NCI-H2227 (cell line): ENCODE measurements around the gene GLRA3.
"Not testable (repeated sequence)": the region's sequence is repeated elsewhere in the genome, so short reads cannot be mapped to it uniquely, and the experiment has no call there.

Experiments
- DNase-seq: peaks from one replicate; lab custom pipeline; 2025; ENCODE audit not compliant: unreplicated experiment; lab: John Stamatoyannopoulos, UW

The GLRA3 gene

DNA sequence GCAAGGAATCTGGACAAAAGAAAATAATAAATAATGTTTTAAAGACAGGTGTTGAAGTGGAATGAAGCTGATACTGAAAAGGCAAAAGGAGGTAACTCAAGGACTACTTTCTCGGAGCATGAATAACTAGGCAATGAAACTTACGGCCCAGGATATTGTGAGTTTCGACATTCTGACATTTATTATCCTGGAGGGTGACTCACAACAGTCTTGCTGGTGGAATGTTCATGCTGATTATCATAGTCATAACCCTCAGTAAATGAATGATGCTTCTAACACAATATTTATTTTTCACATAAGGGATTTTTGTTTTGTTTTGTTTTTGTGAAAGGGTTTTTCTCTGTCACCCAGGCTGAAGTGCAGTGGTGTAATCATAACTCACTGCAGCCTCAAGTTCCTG, 159.8 kb downstream of the GLRA3 start:
- DNase-seq, result no peak

DNA sequence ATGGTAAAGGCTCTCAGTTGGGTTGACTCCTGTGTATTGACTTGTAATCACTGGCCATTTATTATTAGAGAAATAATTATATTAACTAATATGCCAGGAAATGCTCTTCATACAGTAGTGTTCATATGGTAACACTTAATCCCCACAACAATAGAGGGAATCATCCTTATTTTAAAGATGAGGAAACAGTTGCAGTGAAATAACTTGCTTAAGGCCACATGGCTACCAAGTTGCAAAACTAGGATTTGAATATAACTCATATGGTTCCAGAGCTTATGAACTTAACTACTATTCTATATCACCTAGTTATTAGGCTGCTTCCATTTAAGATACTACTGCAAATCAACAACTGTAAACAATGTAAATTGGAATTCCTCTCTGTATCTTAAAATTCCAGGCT, 163.2 kb downstream of the GLRA3 start:
- no peak for DNase-seq

DNA sequence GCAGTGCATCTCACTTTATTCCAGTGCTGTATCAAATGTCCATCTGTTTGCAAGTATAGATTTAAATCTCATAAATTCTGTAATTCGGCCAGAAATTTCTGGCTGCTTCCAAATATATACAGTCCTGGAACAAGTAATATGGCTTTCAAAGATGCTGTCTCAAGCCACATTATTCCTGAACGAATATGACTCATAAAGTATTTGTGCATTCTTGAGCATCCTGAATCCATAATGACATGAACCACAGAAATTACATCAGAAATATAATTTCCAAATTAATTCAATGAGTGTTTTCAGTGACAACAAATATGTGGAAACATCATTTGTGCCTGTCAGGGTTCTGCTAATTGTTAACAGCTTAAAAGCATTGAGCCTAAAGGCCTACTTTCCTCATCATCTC, 165.8 kb downstream of the GLRA3 start:
- no peak for DNase-seq

DNA sequence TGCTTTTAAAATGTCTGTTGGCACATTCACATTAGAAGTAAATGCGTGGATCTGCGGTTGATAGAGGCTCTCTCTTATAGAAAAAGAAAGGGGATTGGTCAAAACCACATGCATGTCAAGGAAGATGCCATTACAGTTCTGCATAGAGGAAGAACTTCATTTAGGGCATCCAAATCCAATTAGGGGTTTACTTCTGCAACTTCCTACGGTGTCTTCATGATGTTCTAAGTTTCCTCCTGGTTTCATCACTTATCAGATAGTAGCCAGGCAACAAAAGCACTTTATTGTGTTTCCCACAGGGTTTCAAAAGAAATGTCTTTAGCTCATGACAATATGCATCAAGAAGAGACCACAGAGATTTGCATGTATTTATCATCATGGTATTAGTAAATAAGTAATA, 170.8 kb downstream of the GLRA3 start:
- DNase-seq, result no peak

DNA sequence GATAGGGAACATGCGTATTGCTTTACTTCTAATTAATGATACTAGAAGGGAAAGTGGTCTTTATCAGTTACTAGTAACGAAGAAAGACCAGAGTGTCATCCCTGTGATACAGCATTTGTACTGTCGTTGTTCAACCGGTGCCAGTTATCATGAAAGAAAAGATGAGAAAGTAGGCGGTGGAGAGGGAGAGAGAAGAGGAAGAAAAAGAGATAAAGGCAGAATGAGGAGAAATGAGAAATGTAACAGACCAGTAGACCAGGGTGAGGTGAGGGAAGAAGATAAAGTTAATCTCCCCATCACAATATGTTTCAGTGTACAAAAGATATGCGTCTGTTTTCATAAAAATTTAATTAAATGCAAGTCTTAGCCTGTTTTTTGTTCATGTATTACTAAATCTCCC, 171.6 kb downstream of the GLRA3 start:
- DNase-seq, result no peak

DNA sequence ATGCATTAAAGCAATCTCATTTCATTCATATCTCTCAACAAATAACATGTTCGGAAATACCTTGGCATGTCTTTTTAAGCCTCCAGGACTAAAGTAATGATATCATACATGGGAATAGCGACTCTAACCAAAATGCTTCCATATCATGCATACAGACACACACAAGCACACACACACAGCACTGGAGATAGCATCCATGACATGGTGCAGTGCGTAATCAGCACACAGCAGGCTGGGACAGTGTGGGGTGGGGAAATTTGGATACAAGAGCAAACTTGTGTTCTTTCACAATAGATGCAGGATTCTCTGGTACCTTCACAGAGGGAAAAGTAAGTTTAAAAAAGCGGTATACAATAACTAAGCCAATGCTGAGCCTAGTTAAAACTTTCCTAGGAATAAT, 174.4 kb downstream of the GLRA3 start:
- DNase-seq, result no peak

DNA sequence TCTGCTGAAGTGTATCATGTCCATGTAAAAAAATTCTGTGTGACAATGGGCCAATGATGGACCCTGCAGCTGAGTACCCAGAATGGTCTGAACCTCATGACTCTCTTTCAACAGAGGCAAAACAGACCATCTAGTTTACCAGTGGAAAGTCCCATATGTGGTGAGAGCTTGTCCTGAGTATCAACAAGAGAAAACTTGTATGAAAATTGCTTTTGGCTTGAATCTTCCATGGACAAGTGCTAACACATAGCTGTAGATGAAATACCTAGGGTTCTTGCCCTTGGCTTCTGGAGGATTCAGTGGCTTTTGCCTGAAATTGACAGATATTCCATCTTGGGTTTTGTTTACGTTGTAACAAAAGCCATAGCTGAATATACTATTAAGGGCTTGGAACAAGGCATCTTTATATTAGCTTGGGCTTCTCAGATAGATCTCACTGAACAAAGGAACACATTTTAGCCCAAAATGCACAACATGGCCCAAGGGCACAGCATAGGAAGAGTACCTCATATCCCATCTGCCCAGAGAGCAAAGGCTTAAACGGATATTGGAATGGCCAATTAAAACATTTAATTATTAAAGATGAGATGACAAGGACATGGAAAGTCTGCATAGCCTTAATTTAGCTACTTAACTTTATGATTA, 178.2 kb downstream of the GLRA3 start:
- DNase-seq, result no peak

DNA sequence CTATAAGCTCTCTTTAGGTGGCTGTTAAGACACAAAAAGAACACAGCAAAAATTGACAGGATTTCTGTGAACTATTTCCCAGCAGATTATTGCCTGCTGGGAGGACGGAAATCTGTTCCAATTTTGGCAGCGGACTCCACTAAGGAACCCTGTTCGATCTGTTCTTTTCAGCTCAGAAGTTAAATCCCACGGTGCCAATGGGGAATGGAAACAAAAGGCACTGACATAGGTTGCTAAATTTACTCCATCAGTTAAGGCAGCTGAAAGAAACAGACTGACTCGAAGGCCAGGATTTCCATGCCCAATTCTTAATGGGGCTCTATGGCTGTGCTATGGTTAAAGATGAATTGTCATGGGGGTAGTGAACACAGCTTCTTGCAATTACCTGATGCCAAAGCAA, 180.2 kb downstream of the GLRA3 start:
- DNase-seq, result no peak

DNA sequence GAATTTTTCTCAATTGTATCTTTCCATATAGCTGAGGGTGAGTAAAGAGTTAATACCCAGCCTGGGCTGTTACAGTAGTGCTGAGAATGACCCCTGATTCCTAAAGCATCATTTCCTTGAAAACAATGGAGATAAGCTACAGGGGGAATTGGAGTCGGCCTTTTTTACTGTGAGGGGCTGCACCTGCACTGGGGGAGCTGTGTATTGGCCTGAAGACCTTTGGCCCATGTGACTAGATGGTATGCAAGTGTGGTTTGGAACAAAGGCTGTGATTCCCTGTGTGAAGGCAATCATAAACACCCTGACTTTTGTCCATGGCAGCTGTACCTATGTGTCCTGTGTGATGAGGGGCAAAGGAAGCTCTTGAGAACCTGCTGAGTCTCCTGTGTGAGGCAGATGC, 182.7 kb downstream of the GLRA3 start:
- no peak for DNase-seq

DNA sequence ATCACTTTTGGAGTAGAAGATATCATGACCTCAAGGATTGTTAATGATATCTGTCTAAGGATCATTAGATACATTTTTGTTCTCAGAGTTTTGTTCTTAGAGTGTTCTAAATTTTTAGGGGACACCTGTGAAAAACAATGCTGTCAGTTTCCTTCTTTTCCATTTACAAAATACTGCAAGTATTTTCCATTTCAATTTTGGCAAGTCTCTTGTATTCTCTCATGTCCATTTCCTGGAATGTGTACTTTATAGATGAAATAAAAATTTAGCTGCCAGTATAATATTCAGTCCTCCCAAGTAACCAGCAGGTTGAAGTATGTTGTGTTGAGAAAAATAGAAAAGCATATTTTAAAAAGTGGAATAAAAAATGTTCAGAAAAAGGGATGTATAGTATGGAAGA, 188.9 kb downstream of the GLRA3 start:
- DNase-seq, result no peak

DNA sequence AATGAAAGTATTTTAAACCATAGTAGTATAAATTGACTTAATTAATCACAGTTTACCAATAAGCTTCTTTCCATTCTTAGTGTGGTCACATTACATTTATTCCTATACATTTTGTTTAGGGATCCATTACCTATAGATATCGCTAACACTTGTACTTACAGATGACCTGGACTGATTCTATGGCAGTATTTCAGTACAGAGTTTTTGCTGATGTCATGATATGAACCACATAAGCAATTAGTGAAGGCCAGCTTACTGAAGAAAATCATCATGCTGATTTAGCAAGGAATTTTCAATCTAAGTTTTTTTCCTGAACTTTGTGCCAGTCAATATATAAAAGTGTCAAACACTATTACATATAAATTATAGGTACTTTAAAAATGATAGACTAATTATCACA, 193.3 kb downstream of the GLRA3 start:
- DNase-seq, result no peak

DNA sequence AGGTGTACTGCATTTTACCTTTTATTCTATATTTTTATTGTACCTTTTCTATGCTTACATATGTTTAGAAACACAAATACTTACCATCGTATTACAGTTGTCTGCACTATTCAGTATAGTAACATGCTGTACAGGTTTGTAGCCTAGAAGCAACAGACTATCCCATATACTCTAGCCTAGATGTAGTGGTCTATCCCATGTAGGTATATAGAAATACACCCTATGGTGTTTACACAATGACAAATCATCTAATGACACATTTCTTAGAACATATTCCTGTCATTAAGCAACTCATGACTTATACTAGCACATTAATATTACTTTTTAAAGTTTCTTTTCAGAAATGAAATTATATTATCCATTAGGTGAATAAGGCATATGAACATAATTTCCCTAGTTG, 195.6 kb downstream of the GLRA3 start:
- DNase-seq, result no peak

DNA sequence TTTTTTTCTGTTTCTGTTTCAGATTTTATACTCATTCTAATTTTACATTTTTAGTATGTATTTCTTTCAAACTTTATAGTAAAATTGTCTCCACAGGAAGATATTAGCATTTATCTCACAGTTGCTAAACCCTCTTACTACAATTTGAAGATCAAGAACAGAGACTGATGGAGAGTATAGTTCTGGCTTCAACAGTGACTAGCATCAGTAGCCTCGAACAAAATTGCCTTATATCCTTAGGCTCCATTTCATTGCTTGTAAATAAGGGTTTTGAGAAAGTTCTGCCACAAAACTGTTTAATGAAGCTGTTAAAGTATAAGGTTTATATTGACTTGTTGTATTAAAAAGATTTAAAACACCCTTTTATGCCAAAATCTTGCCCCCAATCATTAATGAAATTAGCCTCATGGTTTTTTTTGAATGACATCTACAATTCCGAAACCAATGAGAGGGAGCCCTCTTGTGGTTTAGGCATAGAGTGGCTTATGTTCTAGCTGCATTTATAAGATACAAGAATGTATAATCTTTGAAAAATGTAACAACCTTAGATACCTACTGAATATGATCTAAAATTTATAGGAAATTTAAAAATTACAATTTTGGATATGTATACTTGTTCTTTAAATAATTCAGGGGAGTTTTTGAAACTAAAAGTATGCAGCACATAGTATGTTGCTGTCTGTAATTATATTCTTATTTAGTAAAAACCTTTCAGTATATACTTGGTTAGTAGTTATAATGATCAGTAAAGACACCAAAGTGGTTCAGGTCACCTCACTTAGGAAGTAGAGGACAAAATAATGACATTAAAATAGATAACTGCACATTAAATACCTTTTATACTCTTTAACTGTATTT, 196.9 kb downstream of the GLRA3 start:
- DNase-seq, result peak; percentile 30

DNA sequence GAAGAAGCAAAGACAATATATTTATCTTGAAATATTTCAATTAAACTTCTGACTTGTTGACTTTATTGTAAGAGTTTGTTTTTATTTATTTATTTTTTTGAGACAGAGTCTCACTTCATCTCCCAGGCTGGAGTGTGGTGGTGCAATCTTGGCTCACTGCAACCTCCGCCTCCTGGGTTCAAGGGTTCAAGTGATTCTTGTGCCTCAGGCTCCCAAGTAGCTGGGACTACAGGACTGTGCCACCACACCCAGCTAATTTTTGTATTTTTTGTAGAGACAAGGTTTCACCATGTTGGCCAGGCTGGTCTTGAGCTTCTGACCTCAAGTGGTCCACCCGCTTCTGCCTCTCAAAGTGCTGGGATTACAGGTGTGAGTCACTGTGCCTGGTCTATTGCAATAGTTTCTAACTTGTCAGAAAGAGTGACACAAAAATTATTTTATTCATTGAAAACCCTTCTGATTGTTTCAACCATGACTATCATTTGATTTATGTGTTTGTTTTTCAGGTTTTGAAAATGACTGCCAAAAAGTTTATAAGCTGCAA, 199.1 kb downstream of the GLRA3 start:
- DNase-seq, result not testable (repeated sequence)

DNA sequence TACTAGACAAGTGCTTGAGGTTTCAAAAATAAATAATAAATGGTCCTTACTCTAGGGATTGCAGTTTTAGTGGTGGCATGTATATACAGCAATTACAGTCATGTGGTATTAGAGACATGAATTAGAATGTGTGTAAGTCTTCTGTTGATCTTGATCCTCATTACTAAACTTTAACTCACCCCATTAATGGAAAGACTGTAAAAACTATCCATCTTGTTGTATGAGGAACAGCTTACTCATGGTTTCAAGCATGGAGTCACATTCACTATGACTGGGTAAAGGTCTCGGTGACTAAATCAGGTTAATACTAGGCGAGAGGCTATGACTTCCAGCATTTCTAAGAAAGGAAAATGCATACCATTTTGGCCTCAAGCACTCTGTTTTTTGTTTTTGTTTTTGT, 199.8 kb downstream of the GLRA3 start:
- no peak for DNase-seq

DNA sequence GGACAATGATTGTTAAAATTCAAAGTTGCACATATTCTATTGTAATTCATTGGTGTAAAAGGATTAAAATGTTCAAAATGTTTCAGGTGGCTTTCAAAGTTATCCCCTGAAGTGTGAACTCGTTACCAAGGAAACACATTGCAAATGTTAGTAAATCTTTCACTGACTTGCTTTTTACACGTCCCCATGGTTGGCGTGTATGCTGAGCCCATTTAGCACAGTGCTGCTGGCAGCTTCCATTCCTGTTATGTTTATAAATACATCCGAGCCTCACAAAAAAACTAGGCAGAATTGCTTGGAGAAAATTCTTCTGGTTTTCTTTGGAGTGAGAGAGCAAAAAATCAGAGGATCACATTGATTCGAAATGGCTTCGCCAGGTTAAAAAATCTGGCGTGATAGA, 200.9 kb downstream of the GLRA3 start:
- DNase-seq, result no peak

DNA sequence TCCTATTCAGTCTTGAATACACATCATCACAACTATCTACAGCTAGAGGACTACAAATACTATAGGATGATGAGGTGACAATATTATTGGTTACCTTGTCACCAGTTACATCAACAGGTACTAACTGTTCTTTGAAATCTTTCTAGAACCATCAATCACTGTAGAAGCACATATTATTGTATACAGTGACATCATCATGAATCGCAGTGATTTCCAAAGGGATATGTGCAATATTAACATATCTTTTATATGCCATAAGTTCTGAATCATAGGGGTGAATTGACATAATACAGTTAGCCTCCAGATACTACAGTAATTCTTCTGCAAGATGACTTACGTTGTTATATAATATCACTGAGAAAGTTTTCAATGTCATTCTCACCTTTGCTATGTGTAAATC, 201.6 kb downstream of the GLRA3 start:
- no peak for DNase-seq

DNA sequence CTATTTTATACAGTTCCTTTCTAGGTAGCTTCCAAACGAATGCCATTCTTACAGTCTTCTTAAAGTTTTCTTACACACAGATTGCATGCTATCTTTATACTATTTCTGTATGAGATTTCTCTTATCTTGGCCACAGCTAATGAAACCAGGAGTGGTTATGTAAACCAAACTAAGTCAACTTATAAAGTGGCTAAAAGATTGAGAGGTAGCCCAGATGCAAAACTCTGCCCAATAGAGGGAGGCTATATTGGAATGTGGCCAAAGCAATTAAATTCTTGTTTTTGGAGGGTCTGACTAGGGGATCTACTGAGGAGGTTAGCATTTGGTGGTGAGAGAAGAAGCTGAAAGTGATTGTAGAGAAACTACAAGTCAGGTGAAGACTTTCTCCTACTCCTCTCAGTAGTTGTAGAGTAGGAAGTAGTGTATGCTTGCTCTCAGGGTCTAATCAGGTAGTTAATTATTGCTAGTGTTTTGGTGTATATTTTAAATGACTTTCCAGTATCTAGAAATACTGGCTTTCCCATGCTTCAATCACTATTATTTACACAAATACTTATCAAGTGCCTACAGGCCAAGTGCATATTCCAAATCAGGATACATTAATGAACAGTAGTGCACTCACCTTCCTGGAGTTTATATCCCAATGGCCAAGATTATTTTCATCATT, 202.6 kb downstream of the GLRA3 start:
- DNase-seq, result no peak

DNA sequence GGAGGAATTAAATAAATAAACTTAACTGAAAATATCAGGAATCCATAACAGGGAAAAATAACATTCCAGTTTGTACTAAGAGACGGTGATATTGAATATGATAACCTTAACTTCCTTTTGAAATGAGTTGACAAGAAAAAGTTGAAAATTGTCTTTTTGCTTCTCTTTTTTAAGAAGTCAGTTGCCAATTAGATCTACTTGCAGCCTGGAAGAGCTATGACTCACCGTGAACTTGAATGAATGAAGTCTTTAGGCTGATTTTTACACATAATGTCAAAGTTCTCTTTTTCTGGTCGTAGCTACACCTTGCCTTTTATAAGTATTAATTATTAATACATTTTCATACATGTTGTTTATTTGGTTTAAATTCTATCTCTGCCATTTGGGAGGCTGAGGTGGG, 212.4 kb downstream of the GLRA3 start:
- DNase-seq, result no peak

DNA sequence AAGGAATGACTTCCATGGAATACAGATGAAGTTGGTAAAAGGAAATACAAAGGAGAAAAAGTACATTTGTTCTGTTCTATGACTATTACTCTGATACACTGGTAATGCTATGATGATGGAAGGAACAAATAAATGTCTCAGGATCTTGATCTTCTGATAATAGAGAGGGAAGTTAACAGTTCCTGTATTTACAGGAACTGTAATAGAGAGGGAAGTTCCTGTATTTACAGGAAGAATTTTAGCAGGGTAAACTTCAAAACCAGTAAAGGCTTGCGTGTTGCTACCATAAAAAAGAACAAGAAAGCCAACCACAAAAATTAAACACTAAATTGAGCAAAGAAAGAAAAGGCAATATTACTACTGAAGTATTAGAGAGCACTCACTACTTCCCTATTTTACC, 215.1 kb downstream of the GLRA3 start:
- DNase-seq, result no peak

DNA sequence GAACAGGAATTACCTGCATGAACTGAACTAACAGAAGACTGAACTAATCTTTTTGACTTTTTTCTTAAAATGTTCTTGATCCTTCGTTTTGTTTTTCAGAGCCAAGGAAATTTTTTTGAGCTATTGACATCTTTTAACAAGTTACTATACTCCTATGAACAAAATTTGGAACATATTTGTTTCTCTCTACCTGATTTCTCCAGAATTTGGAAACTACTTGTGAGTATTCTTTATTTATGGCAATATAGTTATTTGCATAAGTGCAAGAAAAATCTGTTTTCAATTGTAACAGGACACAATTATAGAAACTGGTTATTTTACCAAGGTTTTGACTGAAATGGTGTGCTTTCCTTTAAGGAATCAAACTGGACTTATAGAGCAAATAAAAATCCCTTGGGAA, 217.3 kb downstream of the GLRA3 start:
- no peak for DNase-seq

DNA sequence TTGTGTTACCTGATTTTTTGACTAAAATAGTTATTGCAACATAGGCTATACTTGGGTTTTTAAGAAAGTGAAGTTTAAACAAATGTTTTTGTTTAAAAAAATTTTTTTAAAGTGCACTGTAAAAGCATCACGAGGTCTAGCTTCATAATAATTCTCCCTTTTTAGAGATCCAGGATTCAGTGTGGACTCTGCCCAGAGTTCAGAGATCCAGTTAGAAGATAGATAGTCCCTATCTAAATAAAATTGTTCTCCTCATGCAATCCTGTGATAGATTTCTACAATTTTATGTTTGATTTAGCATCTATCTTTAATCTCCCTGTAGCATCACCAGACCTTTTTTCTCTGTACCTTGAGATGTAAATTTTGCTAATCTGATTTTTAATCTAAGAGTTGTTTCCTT, 221.3 kb downstream of the GLRA3 start:
- DNase-seq, result no peak
